ENCODE measurements around the gene KDM6B.

The KDM6B gene

DNA sequence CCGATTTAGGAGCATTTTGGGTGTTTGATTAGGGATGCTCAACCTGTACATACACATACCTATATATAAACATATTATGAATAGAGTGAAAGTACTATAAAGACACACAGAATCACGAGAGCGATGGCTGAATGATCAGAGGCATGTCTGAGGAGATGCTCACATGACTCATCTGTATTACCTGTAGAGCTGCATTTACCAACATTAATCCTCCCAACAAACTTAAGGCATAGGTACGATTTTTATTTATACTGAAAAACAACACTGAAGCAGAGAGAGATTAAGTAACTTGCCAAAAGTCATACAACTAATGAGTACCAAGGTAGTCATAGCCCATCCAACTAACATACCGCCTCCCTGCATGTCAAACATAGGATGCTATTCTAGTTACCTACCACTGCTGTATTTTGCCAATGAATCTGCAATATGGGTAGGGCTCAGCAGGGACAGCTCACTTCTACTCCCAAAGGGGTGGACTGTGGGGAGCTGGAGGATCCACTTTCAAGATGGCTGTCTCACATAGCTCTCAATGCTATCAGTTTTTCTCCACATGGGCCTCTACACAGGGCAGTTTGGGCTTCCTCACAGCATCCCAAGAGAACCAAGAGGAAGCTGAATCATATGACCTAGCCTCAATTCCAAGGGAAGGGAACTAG is 31.1 kb downstream of the KDM6B start:
- Histone ChIP-seq H4K8ac (ENCODE audit: low read length) (no peak overlapping the region), H4K91ac (ENCODE audit: low read length) (no peak overlapping the region), H3K4me1 (ENCODE audit: control insufficient read depth, insufficient read depth, low read depth, low read length) (no peaks in the 10 kb centered on the region), H3K9ac (ENCODE audit: low read length) (no peak overlapping the region), H3K23ac (ENCODE audit: low read length in 2 of 2) (no peak overlapping the region), H2BK120ac (ENCODE audit: low read depth, low read length) (no peak overlapping the region), H3K79me1 (replicated peaks; ENCODE audit: low read length, poor library complexity, severe bottlenecking) (peaks cover 37% of the 10 kb centered on the region), H2BK12ac (ENCODE audit: low read length in 2 of 2) (no peak overlapping the region), H2BK5ac (ENCODE audit: low read depth, low read length, poor library complexity, severe bottlenecking) (no peak overlapping the region), H3K4me3 (ENCODE audit: insufficient read depth in 1 of 2, low read depth in 1 of 2, low read length in 2 of 2) (no peak overlapping the region), H3K27ac (ENCODE audit: low read length, poor library complexity, severe bottlenecking) (no peak overlapping the region), H3K4me2 (ENCODE audit: low read length, poor library complexity, severe bottlenecking) (no peak overlapping the region), H3K14ac (ENCODE audit: low read length in 2 of 2) (no peak overlapping the region), H3K18ac (ENCODE audit: low read depth in 1 of 2, low read length in 2 of 2) (no peak overlapping the region), H2AFZ (ENCODE audit: low read depth, low read length) (no peak overlapping the region), H3K9me3 (ENCODE audit: control insufficient read depth, low read length) (no peaks in the 10 kb centered on the region), H3K27me3 (ENCODE audit: control insufficient read depth in 1 of 2, insufficient read depth in 1 of 2, low read length in 2 of 2) (no peaks in the 10 kb centered on the region), H2AK5ac (ENCODE audit: low read length, severe bottlenecking) (no peak overlapping the region), H2BK15ac (ENCODE audit: low read depth, poor library complexity, severe bottlenecking) (no peak overlapping the region), H3K36me3 (ENCODE audit: control insufficient read depth in 1 of 2, insufficient read depth in 2 of 2, low read depth in 1 of 2, low read length in 2 of 2) (peaks cover 3 to 35% of the 10 kb centered on the region in 2 experiments), H3K4ac (ENCODE audit: low read depth in 1 of 2, low read length in 2 of 2) (no peak overlapping the region)
- 97% methylated on average over 4 of the region's 5 CpGs for WGBS
- no peak for DNase-seq

DNA sequence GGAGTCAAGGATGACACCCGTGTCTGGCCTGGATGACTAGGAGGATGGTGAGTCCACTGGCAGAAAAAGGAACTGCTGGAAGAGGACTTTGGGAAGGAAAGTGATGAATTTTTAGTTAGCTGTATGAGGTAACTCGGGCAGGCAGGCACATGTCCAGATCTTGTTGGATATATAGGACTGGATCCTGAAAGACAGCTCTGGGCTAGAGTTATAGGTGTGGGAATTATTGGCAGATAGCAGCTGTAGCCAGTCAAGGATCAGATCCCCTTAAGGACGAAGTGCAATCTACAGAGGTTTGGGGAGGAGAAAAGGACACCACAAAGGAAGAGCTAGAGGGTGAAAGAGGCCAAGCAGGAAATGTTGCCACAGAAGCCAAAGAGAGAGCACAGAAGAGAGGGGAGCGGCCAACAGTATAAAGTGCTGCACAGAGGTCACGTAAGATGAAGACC is 33.9 kb downstream of the KDM6B start:
- WGBS = 96% methylated on average over 5 of the region's 5 CpGs

DNA sequence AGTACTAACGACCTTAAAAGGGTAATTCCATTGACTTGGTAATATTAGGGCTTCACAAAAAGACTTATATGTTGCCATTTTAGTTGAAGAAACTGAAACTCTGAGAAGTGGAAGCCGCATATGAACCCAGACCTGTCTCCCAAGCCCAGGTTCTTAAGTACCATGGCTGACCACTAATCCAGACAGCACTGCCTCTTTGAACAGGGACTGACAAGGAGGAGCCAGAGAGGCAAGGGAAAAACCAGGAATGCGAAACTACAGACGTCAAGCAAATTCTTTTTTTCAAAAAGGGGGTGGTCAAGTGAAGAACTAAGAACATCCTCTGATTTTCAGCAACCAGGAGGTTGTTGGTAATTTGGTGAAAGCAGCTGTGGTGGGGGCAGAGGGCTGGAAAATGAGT is 39.0 kb downstream of the KDM6B start:
- peaks cover 12% of the 10 kb centered on the region for H3K79me1 ChIP-seq (replicated peaks; ENCODE audit: low read length, poor library complexity, severe bottlenecking)
- H3K9me3 ChIP-seq (ENCODE audit: control insufficient read depth, low read length) = no peaks in the 10 kb centered on the region
- no peak overlapping the region for H3K14ac ChIP-seq (ENCODE audit: low read length in 2 of 2)
- no peak overlapping the region for H3K4ac ChIP-seq (ENCODE audit: low read depth in 1 of 2, low read length in 2 of 2)
- WGBS = 83% methylated on average over 4 of the region's 4 CpGs
- no peak overlapping the region for H2BK12ac ChIP-seq (ENCODE audit: low read length in 2 of 2)
- H4K91ac ChIP-seq (ENCODE audit: low read length) = no peak overlapping the region
- no peak overlapping the region for H3K27ac ChIP-seq (ENCODE audit: low read length, poor library complexity, severe bottlenecking)
- H3K9ac ChIP-seq (ENCODE audit: low read length) = no peak overlapping the region
- H2AK5ac ChIP-seq (ENCODE audit: low read length, severe bottlenecking) = no peak overlapping the region
- H3K23ac ChIP-seq (ENCODE audit: low read length in 2 of 2) = no peak overlapping the region
- H3K4me1 ChIP-seq (ENCODE audit: control insufficient read depth, insufficient read depth, low read depth, low read length) = no peaks in the 10 kb centered on the region
- no peak overlapping the region for H3K4me3 ChIP-seq (ENCODE audit: insufficient read depth in 1 of 2, low read depth in 1 of 2, low read length in 2 of 2)
- H3K4me2 ChIP-seq (ENCODE audit: low read length, poor library complexity, severe bottlenecking) = no peak overlapping the region
- H3K27me3 ChIP-seq (ENCODE audit: control insufficient read depth in 1 of 2, insufficient read depth in 1 of 2, low read length in 2 of 2) = no peaks in the 10 kb centered on the region
- peak; percentile 59 for DNase-seq
- peaks cover 3 to 41% of the 10 kb centered on the region in 2 experiments for H3K36me3 ChIP-seq (ENCODE audit: control insufficient read depth in 1 of 2, insufficient read depth in 2 of 2, low read depth in 1 of 2, low read length in 2 of 2)
- no peak overlapping the region for H2BK120ac ChIP-seq (ENCODE audit: low read depth, low read length)
- no peak overlapping the region for H2AFZ ChIP-seq (ENCODE audit: low read depth, low read length)
- no peak overlapping the region for H2BK15ac ChIP-seq (ENCODE audit: low read depth, poor library complexity, severe bottlenecking)
- H3K18ac ChIP-seq (ENCODE audit: low read depth in 1 of 2, low read length in 2 of 2) = no peak overlapping the region
- no peak overlapping the region for H4K8ac ChIP-seq (ENCODE audit: low read length)
- no peak overlapping the region for H2BK5ac ChIP-seq (ENCODE audit: low read depth, low read length, poor library complexity, severe bottlenecking)

More for the DNA sequence above, 33.9 kb downstream of the KDM6B start:
- Histone ChIP-seq H2BK120ac (ENCODE audit: low read depth, low read length) (no peak overlapping the region), H3K27me3 (ENCODE audit: control insufficient read depth in 1 of 2, insufficient read depth in 1 of 2, low read length in 2 of 2) (no peaks in the 10 kb centered on the region), H3K4ac (ENCODE audit: low read depth in 1 of 2, low read length in 2 of 2) (no peak overlapping the region), H3K9ac (ENCODE audit: low read length) (no peak overlapping the region), H3K4me3 (ENCODE audit: insufficient read depth in 1 of 2, low read depth in 1 of 2, low read length in 2 of 2) (no peak overlapping the region), H3K36me3 (ENCODE audit: control insufficient read depth in 1 of 2, insufficient read depth in 2 of 2, low read depth in 1 of 2, low read length in 2 of 2) (peaks cover 5 to 20% of the 10 kb centered on the region in 2 experiments), H4K91ac (ENCODE audit: low read length) (no peak overlapping the region), H3K79me1 (replicated peaks; ENCODE audit: low read length, poor library complexity, severe bottlenecking) (peaks cover 19% of the 10 kb centered on the region), H2BK12ac (ENCODE audit: low read length in 2 of 2) (no peak overlapping the region), H2AFZ (ENCODE audit: low read depth, low read length) (no peak overlapping the region), H3K14ac (ENCODE audit: low read length in 2 of 2) (no peak overlapping the region), H2BK15ac (ENCODE audit: low read depth, poor library complexity, severe bottlenecking) (no peak overlapping the region), H3K9me3 (ENCODE audit: control insufficient read depth, low read length) (no peaks in the 10 kb centered on the region), H3K27ac (ENCODE audit: low read length, poor library complexity, severe bottlenecking) (no peak overlapping the region), H4K8ac (ENCODE audit: low read length) (no peak overlapping the region), H3K4me2 (ENCODE audit: low read length, poor library complexity, severe bottlenecking) (no peak overlapping the region), H2BK5ac (ENCODE audit: low read depth, low read length, poor library complexity, severe bottlenecking) (no peak overlapping the region), H3K23ac (ENCODE audit: low read length in 2 of 2) (no peak overlapping the region), H3K4me1 (ENCODE audit: control insufficient read depth, insufficient read depth, low read depth, low read length) (no peaks in the 10 kb centered on the region), H3K18ac (ENCODE audit: low read depth in 1 of 2, low read length in 2 of 2) (no peak overlapping the region), H2AK5ac (ENCODE audit: low read length, severe bottlenecking) (no peak overlapping the region)
- DNase-seq = no peak

DNA sequence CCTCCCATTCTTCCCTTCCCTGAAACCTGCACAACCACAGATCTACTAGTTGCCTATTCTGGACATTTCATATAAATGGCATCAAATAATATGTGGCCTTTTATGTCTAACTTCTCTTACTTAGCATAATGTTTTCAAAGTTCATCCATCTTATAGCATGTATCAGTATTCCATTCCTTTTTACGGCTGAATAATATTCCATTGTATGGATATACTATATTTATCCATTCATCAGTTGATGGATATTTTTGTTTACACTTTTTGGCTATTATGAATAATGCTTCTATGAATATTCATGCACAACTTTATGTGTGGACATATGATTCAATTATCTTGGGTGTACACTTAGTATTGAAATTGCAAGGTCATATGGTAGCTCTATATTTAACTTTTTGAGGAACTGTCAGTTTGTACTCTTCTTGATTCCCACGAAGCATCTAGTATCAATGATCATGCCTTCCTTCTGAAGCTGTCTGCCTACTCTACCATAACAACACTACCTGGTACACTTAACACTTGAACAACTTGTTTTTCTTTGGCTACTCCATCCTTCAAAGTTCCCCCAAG is 41.9 kb downstream of the KDM6B start:
- no peak overlapping the region for H3K14ac ChIP-seq (ENCODE audit: low read length in 2 of 2)
- H3K23ac ChIP-seq (ENCODE audit: low read length in 2 of 2) = no peak overlapping the region
- no peak overlapping the region for H3K18ac ChIP-seq (ENCODE audit: low read depth in 1 of 2, low read length in 2 of 2)
- no peak overlapping the region for H3K4me2 ChIP-seq (ENCODE audit: low read length, poor library complexity, severe bottlenecking)
- WGBS = 100% methylated on average over 1 of the region's 2 CpGs
- no peak overlapping the region for H4K91ac ChIP-seq (ENCODE audit: low read length)
- H3K27ac ChIP-seq (ENCODE audit: low read length, poor library complexity, severe bottlenecking) = no peak overlapping the region
- no peaks in the 10 kb centered on the region for H3K27me3 ChIP-seq (ENCODE audit: control insufficient read depth in 1 of 2, insufficient read depth in 1 of 2, low read length in 2 of 2)
- H2BK15ac ChIP-seq (ENCODE audit: low read depth, poor library complexity, severe bottlenecking) = no peak overlapping the region
- no peak overlapping the region for H2BK12ac ChIP-seq (ENCODE audit: low read length in 2 of 2)
- H2AFZ ChIP-seq (ENCODE audit: low read depth, low read length) = no peak overlapping the region
- H3K79me1 ChIP-seq (replicated peaks; ENCODE audit: low read length, poor library complexity, severe bottlenecking) = peaks cover 17% of the 10 kb centered on the region
- no peak overlapping the region for H2BK5ac ChIP-seq (ENCODE audit: low read depth, low read length, poor library complexity, severe bottlenecking)
- H3K4ac ChIP-seq (ENCODE audit: low read depth in 1 of 2, low read length in 2 of 2) = no peak overlapping the region
- no peak overlapping the region for H3K4me3 ChIP-seq (ENCODE audit: insufficient read depth in 1 of 2, low read depth in 1 of 2, low read length in 2 of 2)
- no peak overlapping the region for H2AK5ac ChIP-seq (ENCODE audit: low read length, severe bottlenecking)
- no peak overlapping the region for H2BK120ac ChIP-seq (ENCODE audit: low read depth, low read length)
- no peak for DNase-seq
- H3K4me1 ChIP-seq (ENCODE audit: control insufficient read depth, insufficient read depth, low read depth, low read length) = peaks cover 2% of the 10 kb centered on the region
- H3K9ac ChIP-seq (ENCODE audit: low read length) = no peak overlapping the region
- peaks cover 3 to 63% of the 10 kb centered on the region in 2 experiments for H3K36me3 ChIP-seq (ENCODE audit: control insufficient read depth in 1 of 2, insufficient read depth in 2 of 2, low read depth in 1 of 2, low read length in 2 of 2)
- H4K8ac ChIP-seq (ENCODE audit: low read length) = no peak overlapping the region
- H3K9me3 ChIP-seq (ENCODE audit: control insufficient read depth, low read length) = no peaks in the 10 kb centered on the region

Data from mesenchymal stem cell (in vitro differentiated cells and primary cell).